ENCODE measurements around the gene RPS6KA5. TPM values are rescaled to one million over a fixed set of nuclear protein-coding genes. Genes with fewer than 3 reads are reported as not detected.

RPS6KA5 gene
- total and polyA plus RNA-seq, 9 of the 15 experiments (the other 6 are each of a cell fraction or from before 2014, with no cell fraction given): 0.88 to 7.7 (median 4.7) TPM

- no peak for FAIRE-seq
- CTCF ChIA-PET (ENCODE audit: low intra/inter-chr PET ratio): no interaction called here
- WGBS (ENCODE audit: insufficient coverage, low coverage, missing lambda C conversion rate): 5% methylated on average over 3 of the region's 3 CpGs
Measured at GRCh38 chr14:91092073-91092472, 31.6 kb upstream of the RPS6KA5 start.

More at GRCh38 chr14:91092073-91092472, 31.6 kb upstream of the RPS6KA5 start:
- peaks cover 7 to 41% of the 10 kb centered on the region in 2 experiments for H3K27me3 ChIP-seq (ENCODE audit: control insufficient read depth in 2 of 2, insufficient read depth in 2 of 2, low read length in 2 of 2)
- intact Hi-C loops (cut with micrococcal nuclease) (no loop called here), in situ Hi-C loops (cut with MboI) (no loop called here)
- no peak for TF ChIP-seq ZBTB1 (CRISPR knock-in tag; IDR thresholded peaks at IDR 0.05; ENCODE audit: borderline replicate concordance, low read depth)
- TF ChIP-seq DMBX1 (CRISPR knock-in tag; IDR thresholded peaks at IDR 0.05; ENCODE audit: borderline replicate concordance): no peak
- TF ChIP-seq RBM22 (IDR thresholded peaks at IDR 0.05; ENCODE audit: low read depth, low read length, poor library complexity, severe bottlenecking): no peak
- no peak for TF ChIP-seq ELF4 (CRISPR knock-in tag; IDR thresholded peaks at IDR 0.05)
- TF ChIP-seq FOXP1 (CRISPR knock-in tag; IDR thresholded peaks at IDR 0.05): no peak
- TF ChIP-seq ZC3H4 (CRISPR knock-in tag; IDR thresholded peaks at IDR 0.05; ENCODE audit: borderline replicate concordance): no peak
- no peak for TF ChIP-seq TFE3 (CRISPR knock-in tag; IDR thresholded peaks at IDR 0.05)
- TF ChIP-seq CCNT2 (IDR thresholded peaks at IDR 0.05; ENCODE audit: borderline replicate concordance, extremely low read depth, insufficient read length, low read depth, low read length): no peak
- TF ChIP-seq SNIP1 (IDR thresholded peaks at IDR 0.05; ENCODE audit: low read depth): no peak
- POLR2A ChIA-PET: no interaction called here
- no peak overlapping the region for H3K4me2 ChIP-seq (ENCODE audit: insufficient read depth, low read length)
- H4K20me1 ChIP-seq (replicated peaks; ENCODE audit: control insufficient read depth, insufficient read depth, low read length): no peaks in the 10 kb centered on the region
- no peaks in the 10 kb centered on the region for H3K36me3 ChIP-seq (ENCODE audit: control insufficient read depth, insufficient read depth, low read length)
- no peak overlapping the region for H2AFZ ChIP-seq (ENCODE audit: low read depth, low read length)
- H3K27ac ChIP-seq (ENCODE audit: extremely low read depth, low read depth, low read length): no peak overlapping the region
- no peak overlapping the region for H3K4me3 ChIP-seq
- no peaks in the 10 kb centered on the region for H3K9me1 ChIP-seq (ENCODE audit: control insufficient read depth, insufficient read depth, low read length)
- H3K79me2 ChIP-seq (ENCODE audit: control insufficient read depth, insufficient read depth, low read length): no peaks in the 10 kb centered on the region
- ATAC-seq (no peak), DNase-seq (ENCODE audit: extremely low read depth in 1 of 4, low spot score in 3 of 4) (no peak)
- no TSS peak for BruUV-seq (replicated peaks)
- no peak overlapping the region for H3K9ac ChIP-seq (ENCODE audit: insufficient read depth in 1 of 2, low read depth in 2 of 2, low read length in 2 of 2)
- H3K4me1 ChIP-seq (replicated peaks in 1 of 2; ENCODE audit: control insufficient read depth in 2 of 2, insufficient read depth in 2 of 2, low read length in 2 of 2): no peaks in the 10 kb centered on the region
- no peaks in the 10 kb centered on the region for H3K9me3 ChIP-seq (replicated peaks; ENCODE audit: control insufficient read depth, insufficient read depth, low read depth, low read length)
